GM21447 (cell line): Measurements from ENCODE around the gene AHCYL2.
"Not testable (repeated sequence)": the region's sequence is repeated elsewhere in the genome, so short reads cannot be mapped to it uniquely, and the experiment has no call there.

Experiments
- ATAC-seq: cut with Tn5 transposase; IDR thresholded peaks from one replicate; pipeline ENCODE4 v1.9.1; 2021; ENCODE audit not compliant: unreplicated experiment

Gene AHCYL2

DNA sequence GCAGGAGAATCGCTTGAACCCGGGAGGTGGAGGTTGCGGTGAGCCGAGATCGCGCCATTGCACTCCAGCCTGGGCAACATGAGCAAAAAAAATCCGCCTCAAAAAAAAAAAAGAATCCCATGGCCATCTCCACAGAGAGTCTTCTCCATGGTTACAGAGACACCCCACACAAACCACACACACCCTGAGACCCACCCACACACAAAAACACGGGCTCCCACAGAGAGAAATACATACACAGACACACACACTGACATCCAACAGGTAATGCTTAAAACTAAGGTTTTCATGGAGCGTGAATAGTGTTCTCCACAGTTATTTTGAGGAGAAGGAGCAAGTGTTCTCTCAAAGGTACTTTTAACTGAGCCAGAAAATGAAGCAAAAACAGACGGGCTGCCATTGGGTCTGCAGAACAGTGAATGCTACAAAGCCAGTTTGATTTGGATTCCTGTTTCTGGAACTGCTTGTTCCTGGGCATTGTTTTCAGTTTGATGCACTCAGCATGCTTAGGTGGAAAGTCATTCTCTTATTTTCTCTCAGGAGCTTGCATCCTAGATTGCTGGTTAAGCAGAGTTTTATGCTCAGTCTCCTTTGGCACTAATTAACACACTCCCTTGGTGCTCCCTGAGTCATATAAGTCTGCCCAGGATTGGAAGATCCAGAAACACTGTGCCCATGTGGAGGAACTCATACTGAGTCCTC is 15.4 kb downstream of the AHCYL2 start:
- no peak for ATAC-seq

DNA sequence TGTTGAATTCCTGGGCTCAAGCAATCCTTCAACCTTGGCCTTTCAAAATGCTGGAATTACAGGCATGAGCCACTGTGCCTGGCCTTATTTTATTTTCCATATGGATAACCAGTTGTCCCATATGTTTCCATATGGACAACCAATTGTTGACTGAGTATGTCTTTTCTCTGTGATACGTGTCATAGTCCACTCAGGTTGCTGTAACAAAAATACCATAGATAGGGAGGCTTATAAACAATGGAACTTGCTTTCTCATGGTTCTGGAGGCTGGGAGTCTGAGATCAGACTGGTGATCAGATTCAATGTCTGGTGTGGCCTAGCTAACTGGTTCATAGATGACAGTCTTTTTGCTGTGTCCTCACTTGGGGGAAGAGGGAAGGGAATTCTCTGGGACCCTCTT is 19.4 kb downstream of the AHCYL2 start:
- ATAC-seq, result no peak

DNA sequence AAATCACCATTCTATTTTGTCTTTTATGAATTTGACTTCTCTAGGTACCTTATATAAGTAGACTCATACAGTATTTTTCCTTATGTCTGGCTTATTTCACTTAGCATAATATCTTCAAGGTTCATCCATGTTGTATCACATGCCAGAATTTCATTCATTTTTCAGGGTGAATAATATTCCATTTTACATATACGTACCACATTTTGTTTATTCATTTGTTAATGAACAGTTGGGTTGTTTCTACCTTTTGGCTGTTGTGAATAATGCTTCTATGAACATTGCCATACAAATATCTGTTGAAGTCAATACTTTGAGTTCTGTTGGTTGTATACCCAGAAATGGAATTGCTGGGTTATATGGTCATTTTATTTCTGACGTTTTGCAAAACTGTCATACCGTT is 20.7 kb downstream of the AHCYL2 start:
- ATAC-seq, result no peak

DNA sequence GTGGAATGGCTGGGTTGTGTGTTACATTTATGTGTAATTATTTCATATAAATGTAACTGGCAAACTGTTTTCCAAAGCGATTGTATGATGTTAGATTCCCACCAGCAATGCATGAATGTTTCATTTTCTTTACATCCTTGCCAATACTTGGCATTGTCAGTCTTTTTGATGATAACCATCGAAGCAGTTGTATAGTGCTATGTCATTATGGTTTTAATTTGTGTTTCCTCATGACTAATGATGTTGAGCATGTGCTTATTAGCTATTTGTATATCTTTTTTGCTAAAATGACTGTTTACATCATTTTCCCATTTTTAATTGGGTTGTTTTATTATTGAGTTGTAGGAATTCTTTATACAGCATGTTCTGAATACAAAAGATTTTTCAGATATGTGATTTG is 22.3 kb downstream of the AHCYL2 start:
- ATAC-seq, result no peak

DNA sequence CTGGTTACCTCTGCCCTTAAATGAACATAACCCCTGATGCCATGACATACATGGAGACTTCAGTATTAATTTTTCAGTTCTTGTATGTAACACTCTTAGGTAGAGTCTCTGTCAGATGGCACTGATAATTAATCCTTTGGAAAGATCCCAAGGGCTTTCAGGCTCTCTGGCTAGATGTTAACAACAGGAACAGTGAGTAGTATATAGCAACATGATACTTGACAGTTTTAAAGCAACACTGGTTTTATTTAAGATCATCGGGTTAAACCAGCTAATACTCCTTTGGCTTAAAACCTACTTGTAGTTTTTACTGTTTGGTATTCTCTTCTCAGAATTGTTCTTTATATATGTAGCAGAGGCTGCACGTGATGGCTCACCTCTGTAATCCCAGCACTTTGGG is 27.3 kb downstream of the AHCYL2 start:
- no peak for ATAC-seq

DNA sequence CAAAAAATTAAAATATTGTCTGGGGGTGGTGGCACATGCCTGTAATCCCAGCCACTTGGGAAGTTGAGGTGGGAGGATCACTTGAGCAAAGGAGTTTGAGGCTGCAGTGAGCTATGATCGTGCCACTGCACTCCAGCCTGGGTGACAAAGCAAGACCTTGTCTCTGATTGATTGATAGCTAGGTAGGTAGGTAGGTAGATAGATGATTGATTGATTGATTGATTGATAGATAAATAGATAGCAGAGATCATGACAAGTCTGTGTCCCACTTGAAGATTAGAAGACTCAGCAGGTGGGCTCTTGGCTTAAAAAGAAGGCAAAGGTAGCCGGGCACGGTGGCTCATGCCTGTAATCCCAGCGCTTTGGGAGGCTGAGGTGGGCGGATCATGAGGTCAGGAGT is 27.8 kb downstream of the AHCYL2 start:
- not testable (repeated sequence) for ATAC-seq

DNA sequence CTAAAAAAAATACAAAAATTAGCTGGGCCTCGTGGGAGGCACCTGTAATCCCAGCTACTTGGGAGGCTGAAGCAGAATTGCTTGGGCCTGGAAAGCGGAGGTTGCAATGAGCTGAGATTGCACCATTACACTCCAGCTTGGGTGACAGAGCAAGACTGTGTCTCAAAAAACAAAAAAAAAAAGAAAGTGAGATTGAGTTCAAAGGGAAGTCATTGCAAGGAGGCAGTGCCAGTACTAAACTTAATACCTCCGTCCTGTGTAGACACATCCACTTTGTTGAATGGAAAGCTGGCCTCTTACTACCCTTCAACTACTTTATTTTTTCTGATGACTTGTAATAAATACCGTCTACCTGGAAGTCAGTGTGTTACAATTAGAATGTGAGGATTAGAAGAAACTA is 31.0 kb downstream of the AHCYL2 start:
- ATAC-seq, result no peak

DNA sequence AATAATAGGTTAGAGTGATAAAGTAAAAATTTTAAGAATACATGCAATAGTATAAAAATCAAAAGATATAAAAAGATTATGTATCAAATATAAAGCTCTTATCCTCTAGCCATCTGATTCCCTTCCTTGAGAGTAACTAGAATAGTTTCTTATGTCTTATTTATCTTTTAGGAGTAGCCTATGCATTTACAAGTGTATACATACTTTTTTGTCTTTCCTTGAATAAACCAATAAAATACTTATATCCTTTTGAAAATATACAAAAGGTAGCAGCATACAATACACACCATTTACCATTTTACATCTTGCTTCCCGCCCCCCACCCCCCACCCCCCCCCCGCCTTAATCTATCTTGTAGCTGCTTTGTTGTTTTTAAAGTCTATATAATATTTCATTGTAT is 31.4 kb downstream of the AHCYL2 start:
- ATAC-seq, result no peak

DNA sequence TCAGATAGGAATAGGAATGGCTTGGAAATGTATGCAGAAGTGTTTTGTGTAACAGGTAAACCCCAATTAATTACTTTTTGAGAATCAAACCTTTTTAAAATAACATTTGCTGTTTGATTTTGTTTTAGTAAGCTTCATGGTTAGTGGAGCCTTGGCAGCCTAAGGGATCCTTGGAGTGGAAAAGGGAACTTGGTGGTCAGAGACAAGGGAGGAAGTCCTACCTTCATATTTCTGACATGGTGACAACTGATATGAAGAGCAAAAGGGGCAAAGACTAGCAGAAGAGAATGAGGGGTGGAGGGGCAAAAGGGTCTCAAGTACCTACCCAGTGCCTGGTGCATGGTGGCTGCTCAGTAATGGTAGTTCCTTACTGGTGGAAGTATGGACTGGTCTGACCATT is 32.3 kb downstream of the AHCYL2 start:
- ATAC-seq, result no peak

DNA sequence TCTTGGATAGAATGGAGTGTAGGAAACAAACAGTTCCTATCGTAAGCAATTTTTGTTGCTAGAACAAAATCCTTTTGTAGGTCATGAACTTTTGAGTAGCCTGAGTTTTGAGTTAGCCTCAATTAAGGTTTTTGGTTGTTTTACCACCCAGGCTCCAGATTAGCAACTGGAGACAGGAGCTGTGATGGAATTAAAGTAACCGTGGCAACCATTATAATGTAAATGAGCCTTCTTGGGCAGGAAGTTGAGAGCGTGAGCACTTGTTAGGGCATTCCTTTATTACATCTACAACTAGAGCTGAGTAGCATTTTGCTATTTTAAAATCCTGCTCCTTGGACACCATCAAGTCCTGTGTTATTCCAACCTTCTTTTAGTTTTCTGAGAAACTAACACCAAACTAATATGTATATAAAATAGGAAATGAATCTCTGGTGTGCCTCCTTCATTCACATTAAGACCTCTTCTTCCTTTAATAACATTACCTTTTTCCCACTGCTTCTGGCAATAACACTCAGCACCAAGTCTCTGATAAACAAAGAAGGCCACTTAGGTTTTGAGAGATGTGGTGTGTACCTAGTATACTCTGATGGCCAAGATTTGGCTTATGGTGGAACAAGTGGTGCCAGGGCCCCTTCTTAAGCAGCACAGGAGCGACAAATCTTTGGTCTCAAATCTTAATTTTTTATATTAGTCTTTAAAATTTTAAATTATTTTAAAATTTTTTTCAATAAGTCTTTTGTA is 34.0 kb downstream of the AHCYL2 start:
- ATAC-seq, result no peak

DNA sequence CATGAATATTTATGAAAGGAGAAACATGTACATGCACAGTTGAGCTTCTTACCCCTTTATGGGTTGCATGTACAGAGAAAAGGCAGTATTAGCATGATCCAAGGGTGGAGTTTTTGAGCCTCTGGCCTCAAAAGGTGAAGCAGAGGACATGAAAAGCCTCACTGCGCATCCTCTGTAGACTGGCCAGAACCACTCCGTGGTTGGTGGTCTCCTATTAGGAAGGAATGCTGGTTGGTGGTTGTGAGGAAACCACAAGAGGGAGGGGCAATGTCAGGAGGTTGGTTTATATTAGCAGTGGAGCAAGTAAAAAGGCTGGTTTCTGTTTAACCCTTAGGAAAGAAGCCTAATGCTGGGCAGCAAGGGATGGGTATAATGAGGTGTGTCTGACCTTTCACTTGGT is 37.5 kb downstream of the AHCYL2 start:
- ATAC-seq, result no peak

DNA sequence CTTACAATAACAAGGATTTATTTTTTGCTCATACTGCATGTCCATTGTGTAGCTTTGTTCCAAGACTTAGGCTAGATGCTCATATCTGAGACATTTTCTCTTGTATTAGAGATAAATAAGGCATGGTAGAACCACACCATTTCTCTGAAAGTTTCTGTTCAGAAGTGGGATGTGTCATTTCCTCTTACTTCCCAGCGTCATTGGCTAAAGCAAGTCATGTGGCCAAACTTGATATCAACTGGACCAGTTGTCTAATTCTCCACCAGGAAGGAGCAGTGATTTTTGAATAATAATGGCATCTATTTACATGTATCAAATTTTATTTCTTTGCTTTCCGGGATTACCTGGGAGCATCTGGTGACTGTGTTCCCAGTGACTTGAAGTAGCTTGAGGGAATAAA is 38.3 kb downstream of the AHCYL2 start:
- ATAC-seq, result no peak

DNA sequence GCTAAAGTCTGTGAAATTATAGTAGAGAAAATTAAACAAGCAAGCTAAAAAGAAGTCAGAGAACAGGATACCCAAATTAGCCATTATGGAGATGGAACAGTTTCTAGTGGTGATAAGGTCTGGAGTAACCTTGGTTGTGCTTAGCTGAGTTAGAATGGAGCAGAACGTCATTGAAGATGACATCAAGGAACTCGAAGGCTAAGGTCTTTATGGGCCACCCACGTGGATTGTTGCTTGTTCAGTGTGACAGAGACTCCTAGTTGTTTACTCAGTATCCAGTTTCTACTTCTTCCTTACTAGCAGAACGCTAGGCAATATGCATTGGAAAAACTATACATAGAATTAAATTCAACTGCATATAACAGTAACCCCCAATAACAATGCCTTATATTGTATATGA is 39.7 kb downstream of the AHCYL2 start:
- ATAC-seq, result no peak

DNA sequence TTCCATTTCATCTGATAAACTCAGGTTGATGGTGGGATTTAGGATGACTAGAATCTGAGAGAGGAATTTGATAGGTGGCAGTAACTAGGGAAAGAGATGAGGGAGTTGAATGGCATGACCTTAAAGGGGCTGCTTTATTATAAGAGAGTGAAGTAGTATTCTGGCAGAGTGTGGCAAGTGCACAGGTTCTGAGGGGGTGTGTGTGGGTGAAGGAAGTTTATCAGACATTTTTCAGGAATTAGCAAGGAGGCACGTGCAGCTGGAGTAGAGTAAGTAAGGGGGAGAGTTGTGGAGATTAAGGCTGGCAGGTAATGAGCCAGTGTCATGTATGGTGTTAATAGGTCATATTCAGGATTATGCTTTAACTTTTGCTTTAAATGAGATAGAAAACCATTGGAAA is 40.5 kb downstream of the AHCYL2 start:
- no peak for ATAC-seq

DNA sequence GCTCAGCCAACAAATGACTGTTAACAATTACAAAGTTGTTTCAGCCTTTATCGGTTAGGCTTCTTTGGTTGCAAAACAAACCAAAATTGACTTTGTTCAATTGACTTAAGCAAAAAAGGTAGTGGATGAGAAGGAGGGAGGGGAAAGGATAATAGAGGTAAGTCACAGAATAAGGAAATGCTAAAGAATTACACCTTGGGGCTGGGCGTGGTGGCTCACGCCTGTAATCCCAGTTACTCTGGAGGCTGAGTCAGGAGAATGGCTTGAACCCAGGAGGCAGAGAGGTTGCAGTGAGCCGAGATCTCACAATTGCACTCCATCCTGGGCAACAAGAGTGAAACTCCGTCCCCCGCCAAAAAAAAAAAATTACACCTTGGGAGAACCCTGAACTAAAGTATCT is 41.4 kb downstream of the AHCYL2 start:
- no peak for ATAC-seq

DNA sequence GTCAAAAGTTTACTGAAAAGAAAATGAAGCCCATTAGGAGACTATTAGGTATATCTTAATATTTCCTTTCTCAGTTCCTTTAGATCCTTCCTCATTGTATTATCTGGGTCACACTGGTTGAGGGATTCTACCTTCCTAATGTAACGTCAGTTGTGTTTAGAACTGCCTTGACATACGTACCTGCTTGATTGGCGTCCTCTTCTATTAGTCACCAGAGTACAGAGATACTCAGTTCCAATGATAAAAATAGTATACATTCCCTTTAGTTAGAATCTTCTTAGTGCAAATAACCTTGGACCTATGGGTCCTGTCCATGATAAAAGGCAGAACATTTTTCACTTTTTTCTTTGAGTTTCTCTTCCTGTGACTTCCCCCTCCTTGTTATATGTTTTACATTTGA is 45.2 kb downstream of the AHCYL2 start:
- ATAC-seq, result no peak

DNA sequence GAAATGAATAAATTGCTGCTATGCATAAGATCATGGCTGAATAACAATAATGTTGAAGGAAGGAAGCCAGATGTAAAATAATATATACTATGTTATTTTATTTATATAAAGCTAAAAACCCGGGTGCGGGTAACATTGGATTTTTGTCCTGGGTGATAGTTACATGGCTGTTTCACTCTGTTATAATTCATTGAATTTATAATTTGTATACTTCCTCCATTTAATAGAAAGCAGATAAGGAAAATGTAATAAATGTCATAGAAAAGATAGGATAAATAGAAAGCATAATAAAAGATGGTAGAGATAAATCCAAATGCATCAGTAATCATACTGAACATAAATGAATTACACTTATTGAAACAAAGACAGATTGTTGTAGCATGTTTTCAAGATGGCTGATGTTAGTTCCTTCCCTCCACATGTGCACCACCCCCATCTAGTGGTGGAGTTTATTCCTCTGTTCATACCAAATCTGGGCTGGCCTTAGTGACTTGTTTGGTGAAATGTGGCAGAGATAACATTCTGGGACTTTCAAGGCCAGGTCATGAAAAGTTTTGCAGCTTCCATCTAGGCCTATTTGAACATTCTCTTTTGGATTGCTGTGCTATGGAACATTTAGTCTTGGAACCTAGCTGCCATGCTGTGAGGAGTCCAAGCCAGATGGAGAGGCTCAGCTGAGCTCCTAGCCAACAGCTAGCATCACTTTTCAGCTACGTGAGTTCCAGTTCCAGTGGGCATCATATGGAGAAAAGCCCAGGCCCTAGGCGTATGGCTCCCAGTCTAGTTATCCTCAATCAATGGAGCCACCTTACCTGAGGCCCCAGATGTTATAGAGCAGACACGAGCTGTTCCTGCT is 46.9 kb downstream of the AHCYL2 start:
- no peak for ATAC-seq

DNA sequence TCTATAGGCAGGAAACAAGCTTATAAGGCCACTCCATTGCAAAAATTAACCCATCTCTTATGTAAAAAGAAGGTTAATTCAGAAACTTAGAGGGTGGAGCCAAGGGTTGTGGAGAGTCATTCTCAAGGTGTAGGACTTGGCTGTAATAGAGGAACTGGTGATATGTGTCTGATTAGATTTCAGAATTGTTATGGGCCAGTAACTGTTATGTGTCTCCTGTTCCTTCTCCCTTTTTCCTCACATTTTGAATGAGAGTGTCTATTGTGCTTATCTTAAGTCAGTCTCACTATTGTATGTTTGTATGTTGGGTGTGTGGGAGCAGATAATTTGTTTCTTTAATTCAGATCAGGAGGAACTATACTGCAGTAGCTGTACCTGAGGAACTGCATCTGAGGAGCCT is 49.1 kb downstream of the AHCYL2 start:
- ATAC-seq, result no peak

DNA sequence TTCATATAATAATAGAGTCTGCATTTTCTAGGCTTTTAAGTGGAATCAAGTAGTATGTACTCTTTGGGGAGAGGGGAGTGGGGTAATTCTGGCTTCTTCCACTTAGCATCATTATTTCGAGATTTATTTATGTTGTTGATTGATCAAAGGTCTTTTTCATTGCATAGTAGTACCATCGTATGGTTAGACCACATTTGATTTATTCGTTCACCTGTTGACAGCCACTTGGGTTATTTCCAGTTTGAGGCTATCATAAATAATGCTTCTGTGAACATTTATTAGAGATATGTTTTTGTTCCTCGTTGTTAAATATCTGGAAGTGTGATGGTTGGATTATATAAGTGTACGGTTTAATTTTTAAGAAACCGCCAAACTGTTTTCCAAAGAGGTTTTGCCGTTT is 52.8 kb downstream of the AHCYL2 start:
- no peak for ATAC-seq

DNA sequence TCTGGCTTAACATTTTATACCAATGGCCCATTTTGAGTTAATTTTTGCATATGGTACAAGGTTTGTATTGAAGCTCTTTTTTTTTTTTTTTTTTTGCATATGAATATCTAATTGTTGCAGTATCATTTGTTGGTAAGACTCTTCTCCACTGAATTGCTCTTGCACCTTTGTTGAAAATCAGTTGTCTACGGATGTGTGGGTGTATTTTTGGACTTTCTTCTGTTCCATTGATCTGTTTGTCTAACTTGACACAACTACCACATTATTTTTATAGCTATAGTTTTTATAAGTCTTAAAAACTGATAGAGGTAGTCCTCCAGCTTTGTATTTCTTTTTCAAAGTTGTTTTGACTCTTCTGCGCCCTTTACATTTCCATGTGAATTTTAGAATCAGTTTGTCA is 53.9 kb downstream of the AHCYL2 start:
- no peak for ATAC-seq

DNA sequence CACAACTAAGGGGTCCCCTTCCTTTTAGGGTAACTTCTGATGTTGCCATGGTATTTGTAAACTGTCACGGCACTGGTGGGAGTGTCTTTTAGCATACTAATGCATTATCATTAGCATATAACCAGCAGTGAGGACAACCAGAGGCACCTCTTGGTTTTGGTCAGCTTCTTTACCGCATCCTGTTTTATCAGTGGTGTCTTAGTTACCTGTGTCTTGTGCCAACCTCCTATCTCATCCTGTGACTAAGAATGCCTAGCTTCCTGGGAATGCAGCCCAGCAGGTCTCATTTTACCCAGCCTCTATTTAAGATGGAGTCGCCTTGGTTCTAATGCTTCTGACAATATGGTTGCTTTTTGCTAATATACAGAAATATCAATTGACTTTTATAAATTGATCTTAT is 54.9 kb downstream of the AHCYL2 start:
- ATAC-seq, result no peak

DNA sequence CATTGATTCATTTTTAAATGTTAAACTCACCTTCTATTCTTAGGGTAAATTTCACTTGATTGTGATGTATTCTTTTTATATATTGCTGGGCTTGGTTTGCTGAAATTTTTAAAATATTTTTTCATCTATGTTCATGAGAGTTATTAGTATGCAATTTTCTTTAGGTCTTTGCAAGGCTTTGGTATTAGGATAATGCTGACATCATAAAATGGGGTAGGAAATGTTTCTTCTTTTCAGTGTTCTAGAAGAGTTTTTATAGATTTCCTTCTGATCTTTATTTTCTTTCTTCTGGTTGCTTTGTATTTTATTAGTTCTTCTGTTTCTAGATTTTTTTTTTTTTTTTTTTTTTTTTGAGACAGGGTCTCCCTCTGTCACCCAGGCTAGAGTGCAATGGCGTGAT is 56.3 kb downstream of the AHCYL2 start:
- no peak for ATAC-seq
